ENCODE data around the gene OR10J5.

- no peak for TF ChIP-seq CTCF (IDR thresholded peaks at IDR 0.05; ENCODE audit: borderline replicate concordance, extremely low read depth, low read length, poor library complexity, severe bottlenecking)
- TF ChIP-seq EZH2 (IDR thresholded peaks at IDR 0.05; ENCODE audit: borderline replicate concordance, low read depth, low read length, severe bottlenecking): no peak
Observed at GRCh38 chr1:159556931-159557369, 21.1 kb upstream of the OR10J5 start.
